GM23338 (cell line): Measurements from ENCODE around the gene CRACR2B.

Source experiments
- CREB1 ChIP-seq: fragments of 250-450 bp; sonication (Bioruptor Pico); IDR thresholded peaks from 2 replicates; pipeline ENCODE4 v1.5.0; 2020; ENCODE audit warnings: low read depth, mild to moderate bottlenecking, moderate library complexity
- EZH2 ChIP-seq: fragments of 200-600 bp; sonication (generic); IDR thresholded peaks from one replicate; pipeline ENCODE4 v1.8.0; 2017; ENCODE audit warnings: antibody characterized with exemption, mild to moderate bottlenecking, low read depth; ENCODE audit not compliant: unreplicated experiment
- EZH2phosphoT487 ChIP-seq: fragments of 200-600 bp; sonication (generic); IDR thresholded peaks from one replicate; pipeline ENCODE4 v1.8.1; 2018; ENCODE audit warnings: antibody characterized with exemption; ENCODE audit not compliant: unreplicated experiment
- JUNB ChIP-seq: IDR thresholded peaks from one replicate; pipeline ENCODE4 v1.6.1; 2016; ENCODE audit warnings: antibody characterized with exemption; ENCODE audit not compliant: unreplicated experiment
- POLR2AphosphoS5 ChIP-seq: IDR thresholded peaks from 2 replicates; pipeline ENCODE4 v1.6.1; 2016; ENCODE audit warnings: antibody characterized with exemption, low read depth
- STAT1 ChIP-seq: IDR thresholded peaks from one replicate; pipeline ENCODE4 v1.6.1; 2016; ENCODE audit warnings: antibody characterized with exemption; ENCODE audit not compliant: unreplicated experiment
- ZNF331 ChIP-seq: fragments of 250-450 bp; sonication (Bioruptor Pico); IDR thresholded peaks from 2 replicates; pipeline ENCODE4 v1.5.0; 2020; ENCODE audit warnings: low read depth, mild to moderate bottlenecking, moderate library complexity
- TF ChIP-seq, protein P1 (sequence below), 2 experiments: fragments of 200-600 bp in 1 of 2; sonication (generic) in 1 of 2; conservative IDR thresholded peaks; 2 replicates each; pipeline versions ENCODE4 v1.5.1 to v1.6.1; 2016 to 2017; ENCODE audit warnings: antibody characterized with exemption in 2 of 2, low read depth in 2 of 2, mild to moderate bottlenecking in 2 of 2, moderate library complexity in 1 of 2
- TF ChIP-seq, protein P2 (sequence below): IDR thresholded peaks from one replicate; pipeline ENCODE4 v1.6.1; 2018; ENCODE audit warnings: antibody characterized with exemption; ENCODE audit not compliant: unreplicated experiment
- TF ChIP-seq, protein P3 (sequence below): IDR thresholded peaks from 2 replicates; pipeline ENCODE4 v1.6.1; 2016; ENCODE audit warnings: antibody characterized with exemption

DNA sequence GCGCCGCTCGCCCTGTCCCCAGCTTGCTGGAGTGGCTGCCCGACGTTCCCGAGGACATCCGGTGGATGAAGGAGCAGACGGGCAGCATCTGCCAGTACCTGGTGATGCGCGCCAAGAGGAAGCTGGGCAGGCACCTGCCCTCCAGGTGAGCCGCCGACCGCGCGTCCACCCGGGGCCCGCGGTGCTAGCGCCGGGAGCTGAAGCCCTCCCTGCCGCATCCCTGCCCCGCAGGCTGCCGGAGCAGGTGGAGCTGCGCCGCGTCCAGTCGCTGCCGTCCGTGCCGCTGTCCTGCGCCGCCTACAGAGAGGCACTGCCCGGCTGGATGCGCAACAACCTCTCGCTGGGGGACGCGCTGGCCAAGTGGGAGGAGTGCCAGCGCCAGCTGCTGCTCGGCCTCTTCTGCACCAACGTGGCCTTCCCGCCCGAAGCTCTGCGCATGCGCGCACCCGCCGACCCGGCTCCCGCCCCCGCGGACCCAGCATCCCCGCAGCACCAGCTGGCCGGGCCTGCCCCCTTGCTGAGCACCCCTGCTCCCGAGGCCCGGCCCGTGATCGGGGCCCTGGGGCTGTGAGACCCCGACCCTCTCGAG lies 3.3 kb upstream of the CRACR2B start:
- TF ChIP-seq, protein P1, sequence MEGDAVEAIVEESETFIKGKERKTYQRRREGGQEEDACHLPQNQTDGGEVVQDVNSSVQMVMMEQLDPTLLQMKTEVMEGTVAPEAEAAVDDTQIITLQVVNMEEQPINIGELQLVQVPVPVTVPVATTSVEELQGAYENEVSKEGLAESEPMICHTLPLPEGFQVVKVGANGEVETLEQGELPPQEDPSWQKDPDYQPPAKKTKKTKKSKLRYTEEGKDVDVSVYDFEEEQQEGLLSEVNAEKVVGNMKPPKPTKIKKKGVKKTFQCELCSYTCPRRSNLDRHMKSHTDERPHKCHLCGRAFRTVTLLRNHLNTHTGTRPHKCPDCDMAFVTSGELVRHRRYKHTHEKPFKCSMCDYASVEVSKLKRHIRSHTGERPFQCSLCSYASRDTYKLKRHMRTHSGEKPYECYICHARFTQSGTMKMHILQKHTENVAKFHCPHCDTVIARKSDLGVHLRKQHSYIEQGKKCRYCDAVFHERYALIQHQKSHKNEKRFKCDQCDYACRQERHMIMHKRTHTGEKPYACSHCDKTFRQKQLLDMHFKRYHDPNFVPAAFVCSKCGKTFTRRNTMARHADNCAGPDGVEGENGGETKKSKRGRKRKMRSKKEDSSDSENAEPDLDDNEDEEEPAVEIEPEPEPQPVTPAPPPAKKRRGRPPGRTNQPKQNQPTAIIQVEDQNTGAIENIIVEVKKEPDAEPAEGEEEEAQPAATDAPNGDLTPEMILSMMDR (conservative IDR thresholded peaks at IDR 0.05; ENCODE audit: low read depth in 2 of 2) = no peak
- no peak for TF ChIP-seq POLR2AphosphoS5
- no peak for TF ChIP-seq EZH2
- no peak for TF ChIP-seq CREB1 (CRISPR knock-in tag)
- TF ChIP-seq JUNB = no peak
- TF ChIP-seq, protein P2, sequence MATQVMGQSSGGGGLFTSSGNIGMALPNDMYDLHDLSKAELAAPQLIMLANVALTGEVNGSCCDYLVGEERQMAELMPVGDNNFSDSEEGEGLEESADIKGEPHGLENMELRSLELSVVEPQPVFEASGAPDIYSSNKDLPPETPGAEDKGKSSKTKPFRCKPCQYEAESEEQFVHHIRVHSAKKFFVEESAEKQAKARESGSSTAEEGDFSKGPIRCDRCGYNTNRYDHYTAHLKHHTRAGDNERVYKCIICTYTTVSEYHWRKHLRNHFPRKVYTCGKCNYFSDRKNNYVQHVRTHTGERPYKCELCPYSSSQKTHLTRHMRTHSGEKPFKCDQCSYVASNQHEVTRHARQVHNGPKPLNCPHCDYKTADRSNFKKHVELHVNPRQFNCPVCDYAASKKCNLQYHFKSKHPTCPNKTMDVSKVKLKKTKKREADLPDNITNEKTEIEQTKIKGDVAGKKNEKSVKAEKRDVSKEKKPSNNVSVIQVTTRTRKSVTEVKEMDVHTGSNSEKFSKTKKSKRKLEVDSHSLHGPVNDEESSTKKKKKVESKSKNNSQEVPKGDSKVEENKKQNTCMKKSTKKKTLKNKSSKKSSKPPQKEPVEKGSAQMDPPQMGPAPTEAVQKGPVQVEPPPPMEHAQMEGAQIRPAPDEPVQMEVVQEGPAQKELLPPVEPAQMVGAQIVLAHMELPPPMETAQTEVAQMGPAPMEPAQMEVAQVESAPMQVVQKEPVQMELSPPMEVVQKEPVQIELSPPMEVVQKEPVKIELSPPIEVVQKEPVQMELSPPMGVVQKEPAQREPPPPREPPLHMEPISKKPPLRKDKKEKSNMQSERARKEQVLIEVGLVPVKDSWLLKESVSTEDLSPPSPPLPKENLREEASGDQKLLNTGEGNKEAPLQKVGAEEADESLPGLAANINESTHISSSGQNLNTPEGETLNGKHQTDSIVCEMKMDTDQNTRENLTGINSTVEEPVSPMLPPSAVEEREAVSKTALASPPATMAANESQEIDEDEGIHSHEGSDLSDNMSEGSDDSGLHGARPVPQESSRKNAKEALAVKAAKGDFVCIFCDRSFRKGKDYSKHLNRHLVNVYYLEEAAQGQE = no peak
- no peak for TF ChIP-seq ZNF331
- TF ChIP-seq, protein P3, sequence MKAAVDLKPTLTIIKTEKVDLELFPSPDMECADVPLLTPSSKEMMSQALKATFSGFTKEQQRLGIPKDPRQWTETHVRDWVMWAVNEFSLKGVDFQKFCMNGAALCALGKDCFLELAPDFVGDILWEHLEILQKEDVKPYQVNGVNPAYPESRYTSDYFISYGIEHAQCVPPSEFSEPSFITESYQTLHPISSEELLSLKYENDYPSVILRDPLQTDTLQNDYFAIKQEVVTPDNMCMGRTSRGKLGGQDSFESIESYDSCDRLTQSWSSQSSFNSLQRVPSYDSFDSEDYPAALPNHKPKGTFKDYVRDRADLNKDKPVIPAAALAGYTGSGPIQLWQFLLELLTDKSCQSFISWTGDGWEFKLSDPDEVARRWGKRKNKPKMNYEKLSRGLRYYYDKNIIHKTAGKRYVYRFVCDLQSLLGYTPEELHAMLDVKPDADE = no peak
- TF ChIP-seq EZH2phosphoT487 = no peak
- TF ChIP-seq STAT1 = no peak
